Measurements from ENCODE around the gene MXD1. TPM values are rescaled to one million over a fixed set of nuclear protein-coding genes. Genes with fewer than 3 reads are reported as not detected.

The MXD1 gene
- total RNA-seq, 1 donor from 2014 or later: 5.0 TPM

- DNase-seq (no peak), ATAC-seq (no peak)
- intact Hi-C loops (cut with micrococcal nuclease): no loop called here
Observed at GRCh38 chr2:69931832-69932595, 17.1 kb downstream of the MXD1 start.

GRCh38 chr2:69932596-69932922 is 17.6 kb downstream of the MXD1 start:
- ATAC-seq (no peak), DNase-seq (no peak)
- intact Hi-C loops (cut with micrococcal nuclease): no loop called here

- intact Hi-C loops (cut with micrococcal nuclease): no loop called here
- peak; percentile 55 for ATAC-seq
- DNase-seq: no peak
Observed at GRCh38 chr2:69933254-69933828, 18.4 kb downstream of the MXD1 start.

- no peak for DNase-seq
- ATAC-seq: peak; percentile 75
- intact Hi-C loops (cut with micrococcal nuclease): no loop called here
Observed at GRCh38 chr2:69933839-69934613, 19.1 kb downstream of the MXD1 start.

GRCh38 chr2:69934614-69934908 is 19.7 kb downstream of the MXD1 start:
- ATAC-seq (no peak), DNase-seq (no peak)
- intact Hi-C loops (cut with micrococcal nuclease): no loop called here

GRCh38 chr2:69935011-69935410 is 20.1 kb downstream of the MXD1 start:
- intact Hi-C loops (cut with micrococcal nuclease): no loop called here
- ATAC-seq: no peak
- DNase-seq: no peak

GRCh38 chr2:69936906-69937305 is 22.0 kb downstream of the MXD1 start:
- intact Hi-C loops (cut with micrococcal nuclease): no loop called here
- ATAC-seq (no peak), DNase-seq (no peak)

GRCh38 chr2:69937968-69938367 is 23.1 kb downstream of the MXD1 start:
- DNase-seq (no peak), ATAC-seq (no peak)
- intact Hi-C loops (cut with micrococcal nuclease): no loop called here

- DNase-seq (no peak), ATAC-seq (no peak)
- intact Hi-C loops (cut with micrococcal nuclease): no loop called here
Observed at GRCh38 chr2:69939722-69940121, 24.8 kb downstream of the MXD1 start.

- ATAC-seq (no peak), DNase-seq (no peak)
- intact Hi-C loops (cut with micrococcal nuclease): no loop called here
Observed at GRCh38 chr2:69940691-69941090, 25.8 kb downstream of the MXD1 start.

GRCh38 chr2:69943000-69943842 is 28.3 kb downstream of the MXD1 start:
- DNase-seq: no peak
- ATAC-seq: no peak
- intact Hi-C loops (cut with micrococcal nuclease): no loop called here

- no peak for DNase-seq
- intact Hi-C loops (cut with micrococcal nuclease): no loop called here
- no peak for ATAC-seq
Observed at GRCh38 chr2:69943843-69944525, 29.1 kb downstream of the MXD1 start.

GRCh38 chr2:69944756-69945155 is 29.8 kb downstream of the MXD1 start:
- intact Hi-C loops (cut with micrococcal nuclease): no loop called here
- ATAC-seq: no peak
- no peak for DNase-seq

GRCh38 chr2:69945441-69945840 is 30.5 kb downstream of the MXD1 start:
- intact Hi-C loops (cut with micrococcal nuclease): no loop called here
- DNase-seq (no peak), ATAC-seq (peak; percentile 41)

- DNase-seq (no peak), ATAC-seq (no peak)
- intact Hi-C loops (cut with micrococcal nuclease): no loop called here
Observed at GRCh38 chr2:69945941-69946340, 31.0 kb downstream of the MXD1 start.

- no peak for DNase-seq
- intact Hi-C loops (cut with micrococcal nuclease): no loop called here
Observed at GRCh38 chr2:69946351-69947324, 31.7 kb downstream of the MXD1 start.

GRCh38 chr2:69947325-69947931 is 32.5 kb downstream of the MXD1 start:
- no peak for DNase-seq
- no peak for ATAC-seq
- intact Hi-C loops (cut with micrococcal nuclease): no loop called here

More at GRCh38 chr2:69946351-69947324, 31.7 kb downstream of the MXD1 start:
- ATAC-seq: peak; percentile 46
